SK-N-SH treated with all-trans-retinoic acid at 6 μM for 48 hours (cell line): ENCODE data around the gene CDT1.

Source experiments
- ATAC-seq: fragments of 200-7000 bp; cut with Tn5 transposase; 3 replicates; pipeline ENCODE4 v1.9.1; 2020; ENCODE audit warnings: mild to moderate bottlenecking, moderate library complexity
- ARNTL ChIP-seq: fragments of 450-650 bp; formaldehyde crosslinking; IDR thresholded peaks from 2 replicates; pipeline ENCODE4 v1.5.0; 2020; ENCODE audit warnings: low read depth, mild to moderate bottlenecking, moderate library complexity, borderline replicate concordance
- BACH2 ChIP-seq: fragments of 250-450 bp; sonication (Bioruptor Pico); IDR thresholded peaks from 2 replicates; pipeline ENCODE4 v1.9.0; 2021; ENCODE audit warnings: mild to moderate bottlenecking, borderline replicate concordance
- CREB5 ChIP-seq: fragments of 250-450 bp; sonication (Bioruptor Pico); IDR thresholded peaks from 2 replicates; pipeline ENCODE4 v1.5.1; 2020; ENCODE audit warnings: low read depth, mild to moderate bottlenecking, moderate library complexity
- CSRNP3 ChIP-seq: fragments of 250-450 bp; sonication (Bioruptor Pico); IDR thresholded peaks from 2 replicates; pipeline ENCODE4 v1.5.1; 2021; ENCODE audit warnings: mild to moderate bottlenecking, moderate library complexity
- GLIS3 ChIP-seq: fragments of 250-450 bp; sonication (Bioruptor Pico); IDR thresholded peaks from 2 replicates; pipeline ENCODE4 v1.5.0; 2020; ENCODE audit warnings: mild to moderate bottlenecking, moderate library complexity
- ISL1 ChIP-seq: fragments of 250-450 bp; sonication (Bioruptor Pico); IDR thresholded peaks from 2 replicates; pipeline ENCODE4 v2.1.2; 2022; ENCODE audit warnings: mild to moderate bottlenecking, moderate library complexity
- OSR1 ChIP-seq: fragments of 250-450 bp; sonication (Bioruptor Pico); IDR thresholded peaks from 2 replicates; pipeline ENCODE4 v1.8.0; 2022; ENCODE audit warnings: moderate library complexity, mild to moderate bottlenecking, inconsistent platforms
- PATZ1 ChIP-seq: fragments of 250-450 bp; sonication (Bioruptor Pico); IDR thresholded peaks from 2 replicates; pipeline ENCODE4 v1.8.0; 2020; ENCODE audit warnings: mild to moderate bottlenecking, moderate library complexity, borderline replicate concordance
- POU6F1 ChIP-seq: fragments of 250-450 bp; sonication (Bioruptor Pico); IDR thresholded peaks from 2 replicates; pipeline ENCODE4 v1.8.0; 2021; ENCODE audit warnings: low read depth, mild to moderate bottlenecking, moderate library complexity, borderline replicate concordance
- PPARA ChIP-seq: fragments of 250-450 bp; sonication (Bioruptor Pico); IDR thresholded peaks from 2 replicates; pipeline ENCODE4 v1.5.0; 2020; ENCODE audit warnings: mild to moderate bottlenecking, borderline replicate concordance
- SNAI2 ChIP-seq: fragments of 250-450 bp; sonication (Bioruptor Pico); IDR thresholded peaks from 2 replicates; pipeline ENCODE4 v1.5.0; 2020; ENCODE audit warnings: mild to moderate bottlenecking, moderate library complexity
- TCF4 ChIP-seq: fragments of 250-450 bp; sonication (Bioruptor Pico); IDR thresholded peaks from 2 replicates; pipeline ENCODE4 v1.8.0; 2021; ENCODE audit warnings: mild to moderate bottlenecking, moderate library complexity, borderline replicate concordance
- TOX ChIP-seq: fragments of 250-450 bp; sonication (Bioruptor Pico); IDR thresholded peaks from 2 replicates; pipeline ENCODE4 v1.8.0; 2021; ENCODE audit warnings: mild to moderate bottlenecking, moderate library complexity, borderline replicate concordance
- TSHZ2 ChIP-seq: fragments of 250-450 bp; sonication (Bioruptor Pico); IDR thresholded peaks from 2 replicates; pipeline ENCODE4 v1.5.0; 2020; ENCODE audit warnings: mild to moderate bottlenecking, moderate library complexity
- ZC3H10 ChIP-seq: fragments of 250-450 bp; sonication (Bioruptor Pico); IDR thresholded peaks from 2 replicates; pipeline ENCODE4 v1.5.1; 2021; ENCODE audit warnings: mild to moderate bottlenecking, moderate library complexity
- ZFP3 ChIP-seq: fragments of 250-450 bp; sonication (Bioruptor Pico); IDR thresholded peaks from 2 replicates; pipeline ENCODE4 v1.5.0; 2020; ENCODE audit warnings: mild to moderate bottlenecking, moderate library complexity
- ZNF70 ChIP-seq: fragments of 450-650 bp; formaldehyde crosslinking; IDR thresholded peaks from 2 replicates; pipeline ENCODE4 v1.5.0; 2020; ENCODE audit warnings: mild to moderate bottlenecking, moderate library complexity
- ZNF8 ChIP-seq: fragments of 450-650 bp; formaldehyde crosslinking; IDR thresholded peaks from 2 replicates; pipeline ENCODE4 v1.5.0; 2020; ENCODE audit warnings: mild to moderate bottlenecking, moderate library complexity

CDT1 gene

GRCh38 chr16:88844419-88845036, 40.9 kb downstream of the CDT1 start (continued):
- no peak for TF ChIP-seq TSHZ2

- ATAC-seq = no peak
- TF ChIP-seq ARNTL = no peak
- TF ChIP-seq SNAI2 = no peak
- TF ChIP-seq ZC3H10 = no peak
- TF ChIP-seq ISL1 (CRISPR knock-in tag) = no peak
- TF ChIP-seq CREB5 (CRISPR knock-in tag) = no peak
- TF ChIP-seq POU6F1 (CRISPR knock-in tag) = no peak
- no peak for TF ChIP-seq TSHZ2
- TF ChIP-seq PATZ1 (CRISPR knock-in tag) = no peak
- TF ChIP-seq TOX (CRISPR knock-in tag) = no peak
- no peak for TF ChIP-seq ZNF8 (CRISPR knock-in tag)
- no peak for TF ChIP-seq ZNF70
- no peak for TF ChIP-seq BACH2 (CRISPR knock-in tag)
- no peak for TF ChIP-seq ZFP3 (CRISPR knock-in tag)
These were observed 42.5 kb downstream of the CDT1 start for GRCh38 chr16:88846088-88846487.

GRCh38 chr16:88847654-88848053, 44.1 kb downstream of the CDT1 start:
- TF ChIP-seq ZNF70 (no peak), TOX (CRISPR knock-in tag) (no peak), TCF4 (CRISPR knock-in tag) (no peak), CSRNP3 (no peak), PPARA (CRISPR knock-in tag) (no peak), OSR1 (CRISPR knock-in tag) (no peak), CREB5 (CRISPR knock-in tag) (no peak), POU6F1 (CRISPR knock-in tag) (no peak), SNAI2 (no peak), ZFP3 (CRISPR knock-in tag) (no peak), ZNF8 (CRISPR knock-in tag) (no peak), PATZ1 (CRISPR knock-in tag) (no peak), GLIS3 (no peak)
- TF ChIP-seq, all 23 proteins: peak for 0
- ATAC-seq = no peak
